Measurements from ENCODE around the gene KLK3. TPM values are rescaled to one million over a fixed set of nuclear protein-coding genes. Genes with fewer than 3 reads are reported as not detected.

KLK3 gene
- total RNA-seq, 1 experiment from 2014 or later: not detected

DNA sequence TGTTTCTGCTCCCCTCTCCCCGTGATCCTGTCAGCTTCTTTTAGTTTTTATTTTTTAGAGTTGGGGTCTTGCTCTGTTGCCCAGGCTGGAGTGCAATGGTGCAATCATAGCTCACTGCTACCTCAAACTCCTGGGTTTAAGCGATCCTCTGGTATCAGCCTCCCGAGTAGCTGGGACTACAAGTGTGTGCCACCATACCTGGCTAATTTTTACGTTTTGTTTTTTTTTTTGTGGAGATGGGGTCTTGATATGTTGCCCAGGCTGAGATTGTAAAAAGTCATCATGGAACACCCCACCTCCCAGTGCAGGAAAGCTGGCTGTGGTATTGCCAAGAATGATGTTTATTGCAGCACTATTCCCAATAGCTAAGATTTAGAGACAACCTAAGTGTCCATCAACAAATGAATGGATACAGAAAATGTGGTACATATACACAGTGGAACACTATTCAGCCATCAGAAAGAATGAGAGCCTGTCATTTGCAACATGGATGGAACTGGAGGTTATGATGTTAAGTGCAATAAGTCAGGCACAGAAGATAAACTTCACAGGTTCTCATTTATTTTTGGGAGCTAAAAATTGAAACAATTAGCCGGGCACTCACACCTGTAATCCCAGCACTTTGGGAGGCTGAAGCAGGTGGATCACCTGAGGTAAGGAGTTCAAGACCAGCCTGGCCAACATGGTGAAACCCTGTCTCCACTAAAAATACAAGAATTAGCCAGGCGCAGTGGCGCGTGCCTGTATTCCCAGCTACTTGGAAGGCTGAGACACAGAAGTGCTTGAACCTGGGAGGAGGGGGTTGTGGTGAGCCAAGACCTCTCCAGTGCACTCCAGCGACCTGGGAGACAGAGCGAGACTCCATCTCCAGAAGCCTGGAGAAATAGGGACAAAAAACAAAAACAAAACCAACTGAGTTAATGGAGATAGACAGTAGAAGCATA lies 14.7 kb upstream of the KLK3 start:
- no peak for DNase-seq (ENCODE audit: low read depth, low spot score)
- ChIA-PET POLR2A (no interaction called here), CTCF (interaction anchor here (0.6 kb wide), 1 partner anchor 33 kb away, joined by 3 read pairs; no protein-coding TSS in a partner anchor)
- Histone ChIP-seq H3K4me1 (ENCODE audit: control insufficient read depth, insufficient read depth, low read length) (no peaks in the 10 kb centered on the region), H3K27ac (ENCODE audit: low read length) (no peak overlapping the region), H3K4me3 (ENCODE audit: low read depth in 2 of 2, low read length in 2 of 2) (no peak overlapping the region), H3K27me3 (ENCODE audit: control insufficient read depth, insufficient read depth, low read length) (peaks cover 2% of the 10 kb centered on the region; the same call in 1 of the 2 replicates), H3K9me3 (ENCODE audit: control insufficient read depth, insufficient read depth, low read depth, low read length) (no peaks in the 10 kb centered on the region), H3K36me3 (ENCODE audit: control insufficient read depth, insufficient read depth, low read length) (no peaks in the 10 kb centered on the region)
- TF ChIP-seq, protein P1, sequence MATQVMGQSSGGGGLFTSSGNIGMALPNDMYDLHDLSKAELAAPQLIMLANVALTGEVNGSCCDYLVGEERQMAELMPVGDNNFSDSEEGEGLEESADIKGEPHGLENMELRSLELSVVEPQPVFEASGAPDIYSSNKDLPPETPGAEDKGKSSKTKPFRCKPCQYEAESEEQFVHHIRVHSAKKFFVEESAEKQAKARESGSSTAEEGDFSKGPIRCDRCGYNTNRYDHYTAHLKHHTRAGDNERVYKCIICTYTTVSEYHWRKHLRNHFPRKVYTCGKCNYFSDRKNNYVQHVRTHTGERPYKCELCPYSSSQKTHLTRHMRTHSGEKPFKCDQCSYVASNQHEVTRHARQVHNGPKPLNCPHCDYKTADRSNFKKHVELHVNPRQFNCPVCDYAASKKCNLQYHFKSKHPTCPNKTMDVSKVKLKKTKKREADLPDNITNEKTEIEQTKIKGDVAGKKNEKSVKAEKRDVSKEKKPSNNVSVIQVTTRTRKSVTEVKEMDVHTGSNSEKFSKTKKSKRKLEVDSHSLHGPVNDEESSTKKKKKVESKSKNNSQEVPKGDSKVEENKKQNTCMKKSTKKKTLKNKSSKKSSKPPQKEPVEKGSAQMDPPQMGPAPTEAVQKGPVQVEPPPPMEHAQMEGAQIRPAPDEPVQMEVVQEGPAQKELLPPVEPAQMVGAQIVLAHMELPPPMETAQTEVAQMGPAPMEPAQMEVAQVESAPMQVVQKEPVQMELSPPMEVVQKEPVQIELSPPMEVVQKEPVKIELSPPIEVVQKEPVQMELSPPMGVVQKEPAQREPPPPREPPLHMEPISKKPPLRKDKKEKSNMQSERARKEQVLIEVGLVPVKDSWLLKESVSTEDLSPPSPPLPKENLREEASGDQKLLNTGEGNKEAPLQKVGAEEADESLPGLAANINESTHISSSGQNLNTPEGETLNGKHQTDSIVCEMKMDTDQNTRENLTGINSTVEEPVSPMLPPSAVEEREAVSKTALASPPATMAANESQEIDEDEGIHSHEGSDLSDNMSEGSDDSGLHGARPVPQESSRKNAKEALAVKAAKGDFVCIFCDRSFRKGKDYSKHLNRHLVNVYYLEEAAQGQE (IDR thresholded peaks at IDR 0.05; ENCODE audit: insufficient read depth in 1 of 2, low read depth in 2 of 2, low read length in 1 of 2): no peak
- TF ChIP-seq, protein P2, sequence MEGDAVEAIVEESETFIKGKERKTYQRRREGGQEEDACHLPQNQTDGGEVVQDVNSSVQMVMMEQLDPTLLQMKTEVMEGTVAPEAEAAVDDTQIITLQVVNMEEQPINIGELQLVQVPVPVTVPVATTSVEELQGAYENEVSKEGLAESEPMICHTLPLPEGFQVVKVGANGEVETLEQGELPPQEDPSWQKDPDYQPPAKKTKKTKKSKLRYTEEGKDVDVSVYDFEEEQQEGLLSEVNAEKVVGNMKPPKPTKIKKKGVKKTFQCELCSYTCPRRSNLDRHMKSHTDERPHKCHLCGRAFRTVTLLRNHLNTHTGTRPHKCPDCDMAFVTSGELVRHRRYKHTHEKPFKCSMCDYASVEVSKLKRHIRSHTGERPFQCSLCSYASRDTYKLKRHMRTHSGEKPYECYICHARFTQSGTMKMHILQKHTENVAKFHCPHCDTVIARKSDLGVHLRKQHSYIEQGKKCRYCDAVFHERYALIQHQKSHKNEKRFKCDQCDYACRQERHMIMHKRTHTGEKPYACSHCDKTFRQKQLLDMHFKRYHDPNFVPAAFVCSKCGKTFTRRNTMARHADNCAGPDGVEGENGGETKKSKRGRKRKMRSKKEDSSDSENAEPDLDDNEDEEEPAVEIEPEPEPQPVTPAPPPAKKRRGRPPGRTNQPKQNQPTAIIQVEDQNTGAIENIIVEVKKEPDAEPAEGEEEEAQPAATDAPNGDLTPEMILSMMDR (IDR thresholded peaks at IDR 0.05): no peak
- TF ChIP-seq POLR2AphosphoS5 (IDR thresholded peaks at IDR 0.05; ENCODE audit: low read depth, low read length) (no peak), TCF7L2 (IDR thresholded peaks at IDR 0.05; ENCODE audit: low read depth, low read length) (no peak), SIN3A (IDR thresholded peaks at IDR 0.05; ENCODE audit: borderline replicate concordance, insufficient read depth, low read depth, low read length) (no peak)
- ATAC-seq: no peak
- BruUV-seq (replicated peaks): no TSS peak
- in situ Hi-C loops (cut with HindIII; ENCODE audit: low pct_unique_long_range_greater_than_20kb, low sequenced_read_pairs): no loop called here
- intact Hi-C loops (cut with micrococcal nuclease; ENCODE audit: unreplicated experiment): no loop called here

DNA sequence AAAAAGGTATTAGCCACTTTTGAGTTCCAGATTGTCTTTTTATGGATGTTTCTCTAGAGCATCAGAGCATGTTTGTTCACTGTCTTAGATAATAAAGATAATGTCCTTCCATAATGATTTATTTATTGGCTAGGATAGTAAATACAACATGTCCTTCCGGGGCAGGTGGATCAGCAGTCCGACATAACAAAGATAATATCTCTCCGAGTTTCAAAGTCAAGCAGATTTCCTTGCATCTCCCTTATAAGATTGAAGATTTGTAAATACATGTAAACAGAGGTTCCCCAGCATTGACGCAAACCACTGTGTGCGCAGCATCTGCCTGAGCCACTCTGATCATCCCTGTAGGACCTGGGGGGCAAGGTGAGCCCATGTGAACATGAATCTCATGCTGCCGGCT lies 12.6 kb upstream of the KLK3 start:
- DNase-seq (ENCODE audit: low read depth, low spot score) (no peak), ATAC-seq (no peak)
- no peak for TF ChIP-seq SIN3A (IDR thresholded peaks at IDR 0.05; ENCODE audit: borderline replicate concordance, insufficient read depth, low read depth, low read length)
- TF ChIP-seq POLR2AphosphoS5 (IDR thresholded peaks at IDR 0.05; ENCODE audit: low read depth, low read length): no peak
- TF ChIP-seq, protein P1 (IDR thresholded peaks at IDR 0.05; ENCODE audit: insufficient read depth in 1 of 2, low read depth in 2 of 2, low read length in 1 of 2): no peak
- TF ChIP-seq, protein P2 (IDR thresholded peaks at IDR 0.05): no peak
- TF ChIP-seq TCF7L2 (IDR thresholded peaks at IDR 0.05; ENCODE audit: low read depth, low read length): no peak
- no TSS peak for BruUV-seq (replicated peaks)
- intact Hi-C loops (cut with micrococcal nuclease; ENCODE audit: unreplicated experiment) (no loop called here), in situ Hi-C loops (cut with HindIII; ENCODE audit: low pct_unique_long_range_greater_than_20kb, low sequenced_read_pairs) (no loop called here)
- ChIA-PET POLR2A (no interaction called here), CTCF (no interaction called here)
- Histone ChIP-seq H3K36me3 (ENCODE audit: control insufficient read depth, insufficient read depth, low read length) (no peaks in the 10 kb centered on the region), H3K27ac (ENCODE audit: low read length) (no peak overlapping the region), H3K27me3 (ENCODE audit: control insufficient read depth, insufficient read depth, low read length) (peaks cover 2% of the 10 kb centered on the region; the same call in 1 of the 2 replicates), H3K4me1 (ENCODE audit: control insufficient read depth, insufficient read depth, low read length) (no peaks in the 10 kb centered on the region), H3K9me3 (ENCODE audit: control insufficient read depth, insufficient read depth, low read depth, low read length) (no peaks in the 10 kb centered on the region), H3K4me3 (ENCODE audit: low read depth in 2 of 2, low read length in 2 of 2) (no peak overlapping the region)
